Measurements from ENCODE around the gene RPS6KA2. TPM values are rescaled to one million over a fixed set of nuclear protein-coding genes. Genes with fewer than 3 reads are reported as not detected.

RPS6KA2 gene
- polyA plus RNA-seq, 1 donor (not counting 4 experiments of a cell fraction or from before 2014, with no cell fraction given), result 8.2 TPM

GRCh38 chr6:166601956-166602355 lies 25.1 kb downstream of the RPS6KA2 start:
- Histone ChIP-seq H3K9me3 (ENCODE audit: control insufficient read depth, low read depth, low read length) (no peaks in the 10 kb centered on the region), H2AFZ (ENCODE audit: control insufficient read depth, low read length) (no peak overlapping the region), H3K27ac (ENCODE audit: control insufficient read depth, insufficient read depth, low read length) (no peak overlapping the region), H3K4me2 (ENCODE audit: control insufficient read depth, extremely low read depth, insufficient read depth, low read depth, low read length) (no peak overlapping the region), H4K20me1 (ENCODE audit: control insufficient read depth, extremely low read depth, insufficient read depth, low read length) (peaks cover 4% of the 10 kb centered on the region), H3K79me2 (ENCODE audit: control insufficient read depth, insufficient read depth, low read length) (peaks cover 2% of the 10 kb centered on the region), H3K4me3 (ENCODE audit: control insufficient read depth in 2 of 3, extremely low read depth in 1 of 3, insufficient read depth in 2 of 3, low read depth in 1 of 3, low read length in 3 of 3) (no peak overlapping the region), H3K27me3 (ENCODE audit: control insufficient read depth, extremely low read depth, insufficient read depth, low read length) (peaks cover 3% of the 10 kb centered on the region), H3K9me1 (ENCODE audit: control insufficient read depth, extremely low read depth, insufficient read depth, low read length) (no peaks in the 10 kb centered on the region), H3K9ac (ENCODE audit: control insufficient read depth, extremely low read depth, insufficient read depth, low read length) (no peak overlapping the region), H3K36me3 (ENCODE audit: control insufficient read depth in 2 of 2, extremely low read depth in 1 of 2, insufficient read depth in 2 of 2, low read length in 2 of 2) (peaks cover 0 to 3% of the 10 kb centered on the region in 2 experiments), H3K4me1 (ENCODE audit: control insufficient read depth, extremely low read depth, insufficient read depth, low read length) (no peaks in the 10 kb centered on the region)
- TF ChIP-seq, protein P1, sequence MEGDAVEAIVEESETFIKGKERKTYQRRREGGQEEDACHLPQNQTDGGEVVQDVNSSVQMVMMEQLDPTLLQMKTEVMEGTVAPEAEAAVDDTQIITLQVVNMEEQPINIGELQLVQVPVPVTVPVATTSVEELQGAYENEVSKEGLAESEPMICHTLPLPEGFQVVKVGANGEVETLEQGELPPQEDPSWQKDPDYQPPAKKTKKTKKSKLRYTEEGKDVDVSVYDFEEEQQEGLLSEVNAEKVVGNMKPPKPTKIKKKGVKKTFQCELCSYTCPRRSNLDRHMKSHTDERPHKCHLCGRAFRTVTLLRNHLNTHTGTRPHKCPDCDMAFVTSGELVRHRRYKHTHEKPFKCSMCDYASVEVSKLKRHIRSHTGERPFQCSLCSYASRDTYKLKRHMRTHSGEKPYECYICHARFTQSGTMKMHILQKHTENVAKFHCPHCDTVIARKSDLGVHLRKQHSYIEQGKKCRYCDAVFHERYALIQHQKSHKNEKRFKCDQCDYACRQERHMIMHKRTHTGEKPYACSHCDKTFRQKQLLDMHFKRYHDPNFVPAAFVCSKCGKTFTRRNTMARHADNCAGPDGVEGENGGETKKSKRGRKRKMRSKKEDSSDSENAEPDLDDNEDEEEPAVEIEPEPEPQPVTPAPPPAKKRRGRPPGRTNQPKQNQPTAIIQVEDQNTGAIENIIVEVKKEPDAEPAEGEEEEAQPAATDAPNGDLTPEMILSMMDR (optimal IDR thresholded peaks at IDR 0.05 in 1 of 3, IDR thresholded peaks at IDR 0.05 in 1 of 3, conservative IDR thresholded peaks at IDR 0.05 in 1 of 3; ENCODE audit: extremely low read depth in 1 of 3, insufficient read depth in 2 of 3, low read length in 3 of 3), result no peak
- TF ChIP-seq EZH2 (IDR thresholded peaks at IDR 0.05; ENCODE audit: low read length), result no peak
- dilution Hi-C loops (cut with MboI; ENCODE audit: extremely low pct_ligation_motif_present, low sequenced_read_pairs), result no loop called here
- DNase-seq (ENCODE audit: low read depth, low spot score), result no peak
- FAIRE-seq, result no peak

DNA sequence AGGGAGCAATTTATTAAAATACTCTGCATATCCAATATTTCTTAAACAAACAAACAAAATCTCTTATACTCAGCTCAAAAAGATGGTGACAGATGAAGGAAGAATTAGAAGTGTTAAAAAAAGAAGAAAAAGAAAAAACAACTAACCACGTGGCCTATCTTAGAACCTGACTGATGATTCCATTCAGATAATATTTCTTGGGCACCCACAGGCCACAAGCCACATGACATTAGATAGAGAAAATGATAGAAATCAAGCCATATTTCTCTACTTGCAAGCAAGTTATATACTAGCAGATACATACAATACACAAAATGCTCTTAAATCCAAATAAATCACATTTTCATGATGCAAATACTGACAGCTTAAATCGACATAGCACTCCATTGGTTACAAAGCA lies 26.1 kb downstream of the RPS6KA2 start:
- H3K4me3 ChIP-seq (ENCODE audit: control insufficient read depth in 2 of 3, extremely low read depth in 1 of 3, insufficient read depth in 2 of 3, low read depth in 1 of 3, low read length in 3 of 3), result no peak overlapping the region
- H3K27ac ChIP-seq (ENCODE audit: control insufficient read depth, insufficient read depth, low read length), result no peak overlapping the region
- peaks cover 3% of the 10 kb centered on the region for H3K27me3 ChIP-seq (ENCODE audit: control insufficient read depth, extremely low read depth, insufficient read depth, low read length)
- no peak overlapping the region for H3K4me2 ChIP-seq (ENCODE audit: control insufficient read depth, extremely low read depth, insufficient read depth, low read depth, low read length)
- H3K79me2 ChIP-seq (ENCODE audit: control insufficient read depth, insufficient read depth, low read length), result peaks cover 2% of the 10 kb centered on the region
- TF ChIP-seq, protein P1 (optimal IDR thresholded peaks at IDR 0.05 in 1 of 3, IDR thresholded peaks at IDR 0.05 in 1 of 3, conservative IDR thresholded peaks at IDR 0.05 in 1 of 3; ENCODE audit: extremely low read depth in 1 of 3, insufficient read depth in 2 of 3, low read length in 3 of 3), result no peak
- no peak for TF ChIP-seq EZH2 (IDR thresholded peaks at IDR 0.05; ENCODE audit: low read length)
- H3K9me3 ChIP-seq (ENCODE audit: control insufficient read depth, low read depth, low read length), result no peaks in the 10 kb centered on the region
- H4K20me1 ChIP-seq (ENCODE audit: control insufficient read depth, extremely low read depth, insufficient read depth, low read length), result peaks cover 4% of the 10 kb centered on the region
- FAIRE-seq, result no peak
- dilution Hi-C loops (cut with MboI; ENCODE audit: extremely low pct_ligation_motif_present, low sequenced_read_pairs), result no loop called here
- no peak overlapping the region for H2AFZ ChIP-seq (ENCODE audit: control insufficient read depth, low read length)
- no peaks in the 10 kb centered on the region for H3K4me1 ChIP-seq (ENCODE audit: control insufficient read depth, extremely low read depth, insufficient read depth, low read length)
- H3K9ac ChIP-seq (ENCODE audit: control insufficient read depth, extremely low read depth, insufficient read depth, low read length), result no peak overlapping the region
- H3K36me3 ChIP-seq (ENCODE audit: control insufficient read depth in 2 of 2, extremely low read depth in 1 of 2, insufficient read depth in 2 of 2, low read length in 2 of 2), result peaks cover 0 to 3% of the 10 kb centered on the region in 2 experiments
- no peaks in the 10 kb centered on the region for H3K9me1 ChIP-seq (ENCODE audit: control insufficient read depth, extremely low read depth, insufficient read depth, low read length)
- DNase-seq (ENCODE audit: low read depth, low spot score), result no peak
